HL-60 (cell line): ENCODE measurements around the gene SLC35E3.

Experiments used
- GABPA ChIP-seq: IDR thresholded peaks from 2 replicates; pipeline ENCODE4 v1.6.1; 2012; ENCODE audit warnings: low read depth
- TF ChIP-seq, protein P1 (sequence below): IDR thresholded peaks from one replicate; pipeline ENCODE4 v1.5.1; 2011; ENCODE audit warnings: low read length, control low read depth, inconsistent platforms; ENCODE audit not compliant: insufficient read depth

DNA sequence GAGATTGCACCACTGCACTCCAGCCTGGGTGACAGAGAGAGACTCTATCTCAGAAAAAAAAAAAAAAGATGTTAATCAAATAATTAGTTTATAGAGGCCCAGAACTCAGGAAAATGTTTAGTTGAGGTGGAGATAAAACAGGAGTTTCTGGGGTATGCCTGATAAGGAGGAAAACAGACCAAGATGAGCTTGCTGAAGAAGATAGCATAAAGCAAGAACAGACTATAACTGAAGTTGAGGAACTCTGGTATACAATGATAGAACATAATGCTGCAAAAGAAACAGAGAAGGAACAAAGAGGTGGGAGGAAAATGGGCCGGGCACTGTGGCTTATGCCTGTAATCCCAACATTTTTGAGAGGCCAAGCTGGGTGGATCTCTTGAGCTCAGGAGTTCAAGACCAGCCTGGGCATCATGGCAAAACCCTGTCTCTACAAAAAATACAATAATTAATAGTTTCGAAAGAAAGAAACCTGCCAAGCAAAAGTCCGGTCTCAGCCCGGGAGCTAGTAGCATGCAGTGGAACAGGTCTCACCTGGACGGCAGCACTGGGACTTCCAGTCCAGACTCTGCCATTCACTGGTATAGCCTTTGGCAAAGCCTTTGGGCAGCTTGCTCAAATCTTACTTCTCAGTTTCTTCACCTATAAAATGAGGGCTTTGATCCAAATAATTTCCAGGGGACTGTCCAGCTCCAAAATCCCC, 25.4 kb downstream of the SLC35E3 start:
- TF ChIP-seq, protein P1, sequence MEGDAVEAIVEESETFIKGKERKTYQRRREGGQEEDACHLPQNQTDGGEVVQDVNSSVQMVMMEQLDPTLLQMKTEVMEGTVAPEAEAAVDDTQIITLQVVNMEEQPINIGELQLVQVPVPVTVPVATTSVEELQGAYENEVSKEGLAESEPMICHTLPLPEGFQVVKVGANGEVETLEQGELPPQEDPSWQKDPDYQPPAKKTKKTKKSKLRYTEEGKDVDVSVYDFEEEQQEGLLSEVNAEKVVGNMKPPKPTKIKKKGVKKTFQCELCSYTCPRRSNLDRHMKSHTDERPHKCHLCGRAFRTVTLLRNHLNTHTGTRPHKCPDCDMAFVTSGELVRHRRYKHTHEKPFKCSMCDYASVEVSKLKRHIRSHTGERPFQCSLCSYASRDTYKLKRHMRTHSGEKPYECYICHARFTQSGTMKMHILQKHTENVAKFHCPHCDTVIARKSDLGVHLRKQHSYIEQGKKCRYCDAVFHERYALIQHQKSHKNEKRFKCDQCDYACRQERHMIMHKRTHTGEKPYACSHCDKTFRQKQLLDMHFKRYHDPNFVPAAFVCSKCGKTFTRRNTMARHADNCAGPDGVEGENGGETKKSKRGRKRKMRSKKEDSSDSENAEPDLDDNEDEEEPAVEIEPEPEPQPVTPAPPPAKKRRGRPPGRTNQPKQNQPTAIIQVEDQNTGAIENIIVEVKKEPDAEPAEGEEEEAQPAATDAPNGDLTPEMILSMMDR, result no peak
- no peak for TF ChIP-seq GABPA
